NCI-H82 (cell line): ENCODE measurements around the gene NUP98.
"Not testable (repeated sequence)": the region's sequence is repeated elsewhere in the genome, so short reads cannot be mapped to it uniquely, and the experiment has no call there.

Experiments used
- DNase-seq: peaks from one replicate; lab custom pipeline; 2025; lab: John Stamatoyannopoulos, UW

Gene NUP98

GRCh38 chr11:3669742-3670183, 127.6 kb downstream of the NUP98 start:
- DNase-seq, result no peak

- no peak for DNase-seq
Measured at GRCh38 chr11:3669128-3669527, 128.2 kb downstream of the NUP98 start.

GRCh38 chr11:3667149-3668035, 130.0 kb downstream of the NUP98 start:
- no peak for DNase-seq

- no peak for DNase-seq
Measured at GRCh38 chr11:3666023-3666530, 131.3 kb downstream of the NUP98 start.

GRCh38 chr11:3665336-3666022, 131.9 kb downstream of the NUP98 start:
- DNase-seq, result no peak

GRCh38 chr11:3664032-3664630, 133.2 kb downstream of the NUP98 start:
- no peak for DNase-seq

GRCh38 chr11:3662856-3663255, 134.5 kb downstream of the NUP98 start:
- DNase-seq, result no peak

GRCh38 chr11:3660960-3661359, 136.4 kb downstream of the NUP98 start:
- no peak for DNase-seq

- no peak for DNase-seq
Measured at GRCh38 chr11:3659595-3660515, 137.5 kb downstream of the NUP98 start.

- DNase-seq, result no peak
Measured at GRCh38 chr11:3658252-3658651, 139.1 kb downstream of the NUP98 start.

- DNase-seq, result not testable (repeated sequence)
Measured at GRCh38 chr11:3657331-3657730, 140.0 kb downstream of the NUP98 start.

- DNase-seq, result no peak
Measured at GRCh38 chr11:3655547-3655946, 141.8 kb downstream of the NUP98 start.

- DNase-seq, result not testable (repeated sequence)
Measured at GRCh38 chr11:3652514-3652913, 144.8 kb downstream of the NUP98 start.

GRCh38 chr11:3649374-3649773, 148.0 kb downstream of the NUP98 start:
- DNase-seq, result peak; percentile 23

GRCh38 chr11:3648843-3649242, 148.5 kb downstream of the NUP98 start:
- DNase-seq, result not testable (repeated sequence)

- DNase-seq, result no peak
Measured at GRCh38 chr11:3645552-3645951, 151.8 kb downstream of the NUP98 start.

- no peak for DNase-seq
Measured at GRCh38 chr11:3644817-3645235, 152.5 kb downstream of the NUP98 start, which contains the start of gene ART1. TSS of gene ART1 (plus strand) at chr11:3645128. CDS start at chr11:3659214, 14,086 bp downstream.

GRCh38 chr11:3643102-3643546, 154.2 kb downstream of the NUP98 start:
- peak; percentile 45 for DNase-seq

- peak; percentile 90 for DNase-seq
Measured at GRCh38 chr11:3642071-3642951, 155.0 kb downstream of the NUP98 start.

GRCh38 chr11:3641701-3642070, 155.7 kb downstream of the NUP98 start, which contains the start of gene ART5:
TSS of gene ART5 (minus strand) at chr11:3641992. CDS start at chr11:3641862, 130 bp downstream.
- no peak for DNase-seq
